Measurements from ENCODE around the gene HEXIM2. TPM values are rescaled to one million over a fixed set of nuclear protein-coding genes. Genes with fewer than 3 reads are reported as not detected.

HEXIM2 gene
- total and polyA plus RNA-seq, 2 of the 13 experiments (the other 11 are each of a cell fraction or from before 2014, with no cell fraction given) = 27.1 to 32.4 TPM

GRCh38 chr17:45147581-45148182, 14.0 kb upstream of the HEXIM2 start (continued):
- TF ChIP-seq AGO2 (optimal IDR thresholded peaks at IDR 0.05; ENCODE audit: low read depth, low read length) = peak; percentile 4
- peak; percentile 96 for TF ChIP-seq FOXJ3 (CRISPR knock-in tag; IDR thresholded peaks at IDR 0.05; ENCODE audit: borderline replicate concordance)
- TF ChIP-seq ZNF776 (CRISPR knock-in tag; IDR thresholded peaks at IDR 0.05) = no peak
- peak; percentile 73 for TF ChIP-seq GTF2F1 (IDR thresholded peaks at IDR 0.05; ENCODE audit: low read length)
- TF ChIP-seq MYC (CRISPR knock-in tag; IDR thresholded peaks at IDR 0.05; ENCODE audit: borderline replicate concordance) = peak; percentile 28; the same call in 1 of the 2 replicates
- TF ChIP-seq TAF1 (CRISPR knock-in tag; IDR thresholded peaks at IDR 0.05) = no peak; the same call in 1 of the 2 replicates
- no peak for TF ChIP-seq MATR3 (CRISPR knock-in tag; IDR thresholded peaks at IDR 0.05)
- TF ChIP-seq ZNF326 (CRISPR knock-in tag; IDR thresholded peaks at IDR 0.05; ENCODE audit: borderline replicate concordance) = no peak
- no peak for TF ChIP-seq SAFB2 (CRISPR knock-in tag; IDR thresholded peaks at IDR 0.05; ENCODE audit: borderline replicate concordance, low read depth)
- peak; percentile 99 for TF ChIP-seq FOXK1 (CRISPR knock-in tag; IDR thresholded peaks at IDR 0.05; ENCODE audit: borderline replicate concordance, low read depth)
- TF ChIP-seq ASH2L (IDR thresholded peaks at IDR 0.05; ENCODE audit: insufficient read length, low read depth, low read length) = peak; percentile 99
- TF ChIP-seq ZFP90 (CRISPR knock-in tag; IDR thresholded peaks at IDR 0.05; ENCODE audit: borderline replicate concordance) = no peak
- TF ChIP-seq SMARCC2 (IDR thresholded peaks at IDR 0.05) = no peak
- TF ChIP-seq ZIK1 (CRISPR knock-in tag; IDR thresholded peaks at IDR 0.05; ENCODE audit: borderline replicate concordance, low read depth) = no peak
- no peak for TF ChIP-seq SIN3B (IDR thresholded peaks at IDR 0.05; ENCODE audit: low read length)
- no peak for TF ChIP-seq ZNF883 (CRISPR knock-in tag; IDR thresholded peaks at IDR 0.05; ENCODE audit: not compliant biosample characterization)
- no peak for TF ChIP-seq TFDP2 (CRISPR knock-in tag; IDR thresholded peaks at IDR 0.05)
- 0 out of 2 replicates have a peak, but pooled peaks have one; percentile 5 for TF ChIP-seq ZNF44 (CRISPR knock-in tag; IDR thresholded peaks at IDR 0.05)
- TF ChIP-seq HCFC1 (IDR thresholded peaks at IDR 0.05; ENCODE audit: low read depth, low read length) = peak; percentile 35; the same call in 1 of the 2 replicates
- no peak for TF ChIP-seq HNRNPUL1 (IDR thresholded peaks at IDR 0.05; ENCODE audit: low read depth, low read length)
- TF ChIP-seq MLXIP (CRISPR knock-in tag; IDR thresholded peaks at IDR 0.05; ENCODE audit: borderline replicate concordance) = 0 out of 2 replicates have a peak, but pooled peaks have one; percentile 71
- 0 out of 2 replicates have a peak, but pooled peaks have one; percentile 30 for TF ChIP-seq ZFYVE20 (CRISPR knock-in tag; IDR thresholded peaks at IDR 0.05; ENCODE audit: borderline replicate concordance, low read depth)
- peak; percentile 52; the same call in 1 of the 2 replicates for TF ChIP-seq KDM4B (CRISPR knock-in tag; IDR thresholded peaks at IDR 0.05)
- no peak; the same call in 1 of the 2 replicates for TF ChIP-seq THAP9 (CRISPR knock-in tag; IDR thresholded peaks at IDR 0.05; ENCODE audit: borderline replicate concordance)
